Measurements from ENCODE around the gene FCHO2.

FCHO2 gene

GRCh38 chr5:72940082-72940481, 15.8 kb upstream of the FCHO2 start:
- TF ChIP-seq FOXM1 (IDR thresholded peaks at IDR 0.05; ENCODE audit: borderline replicate concordance, low read depth) (no peak), NFIC (IDR thresholded peaks at IDR 0.05) (no peak), CEBPB (IDR thresholded peaks at IDR 0.05) (no peak), TAF1 (IDR thresholded peaks at IDR 0.05; ENCODE audit: low read depth) (no peak), ZBTB7A (IDR thresholded peaks at IDR 0.05; ENCODE audit: low read depth) (no peak), RAD21 (IDR thresholded peaks at IDR 0.05; ENCODE audit: low read depth) (no peak), TEAD4 (IDR thresholded peaks at IDR 0.05) (no peak), EP300 (IDR thresholded peaks at IDR 0.05; ENCODE audit: borderline replicate concordance) (no peak), MAX (IDR thresholded peaks at IDR 0.05) (no peak), EGR1 (IDR thresholded peaks at IDR 0.05) (no peak), TCF12 (IDR thresholded peaks at IDR 0.05; ENCODE audit: low read depth) (no peak), YY1 (IDR thresholded peaks at IDR 0.05; ENCODE audit: low read depth) (no peak), CREB1 (IDR thresholded peaks at IDR 0.05; ENCODE audit: low read depth) (no peak)
- TF ChIP-seq, protein P1, sequence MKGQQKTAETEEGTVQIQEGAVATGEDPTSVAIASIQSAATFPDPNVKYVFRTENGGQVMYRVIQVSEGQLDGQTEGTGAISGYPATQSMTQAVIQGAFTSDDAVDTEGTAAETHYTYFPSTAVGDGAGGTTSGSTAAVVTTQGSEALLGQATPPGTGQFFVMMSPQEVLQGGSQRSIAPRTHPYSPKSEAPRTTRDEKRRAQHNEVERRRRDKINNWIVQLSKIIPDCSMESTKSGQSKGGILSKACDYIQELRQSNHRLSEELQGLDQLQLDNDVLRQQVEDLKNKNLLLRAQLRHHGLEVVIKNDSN (IDR thresholded peaks at IDR 0.05), result no peak
- TF ChIP-seq, protein P2, sequence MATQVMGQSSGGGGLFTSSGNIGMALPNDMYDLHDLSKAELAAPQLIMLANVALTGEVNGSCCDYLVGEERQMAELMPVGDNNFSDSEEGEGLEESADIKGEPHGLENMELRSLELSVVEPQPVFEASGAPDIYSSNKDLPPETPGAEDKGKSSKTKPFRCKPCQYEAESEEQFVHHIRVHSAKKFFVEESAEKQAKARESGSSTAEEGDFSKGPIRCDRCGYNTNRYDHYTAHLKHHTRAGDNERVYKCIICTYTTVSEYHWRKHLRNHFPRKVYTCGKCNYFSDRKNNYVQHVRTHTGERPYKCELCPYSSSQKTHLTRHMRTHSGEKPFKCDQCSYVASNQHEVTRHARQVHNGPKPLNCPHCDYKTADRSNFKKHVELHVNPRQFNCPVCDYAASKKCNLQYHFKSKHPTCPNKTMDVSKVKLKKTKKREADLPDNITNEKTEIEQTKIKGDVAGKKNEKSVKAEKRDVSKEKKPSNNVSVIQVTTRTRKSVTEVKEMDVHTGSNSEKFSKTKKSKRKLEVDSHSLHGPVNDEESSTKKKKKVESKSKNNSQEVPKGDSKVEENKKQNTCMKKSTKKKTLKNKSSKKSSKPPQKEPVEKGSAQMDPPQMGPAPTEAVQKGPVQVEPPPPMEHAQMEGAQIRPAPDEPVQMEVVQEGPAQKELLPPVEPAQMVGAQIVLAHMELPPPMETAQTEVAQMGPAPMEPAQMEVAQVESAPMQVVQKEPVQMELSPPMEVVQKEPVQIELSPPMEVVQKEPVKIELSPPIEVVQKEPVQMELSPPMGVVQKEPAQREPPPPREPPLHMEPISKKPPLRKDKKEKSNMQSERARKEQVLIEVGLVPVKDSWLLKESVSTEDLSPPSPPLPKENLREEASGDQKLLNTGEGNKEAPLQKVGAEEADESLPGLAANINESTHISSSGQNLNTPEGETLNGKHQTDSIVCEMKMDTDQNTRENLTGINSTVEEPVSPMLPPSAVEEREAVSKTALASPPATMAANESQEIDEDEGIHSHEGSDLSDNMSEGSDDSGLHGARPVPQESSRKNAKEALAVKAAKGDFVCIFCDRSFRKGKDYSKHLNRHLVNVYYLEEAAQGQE (IDR thresholded peaks at IDR 0.05; ENCODE audit: low read depth), result no peak

- no peak for TF ChIP-seq CEBPB (IDR thresholded peaks at IDR 0.05)
- no peak for TF ChIP-seq CREB1 (IDR thresholded peaks at IDR 0.05; ENCODE audit: low read depth)
- no peak for TF ChIP-seq EP300 (IDR thresholded peaks at IDR 0.05; ENCODE audit: borderline replicate concordance)
- TF ChIP-seq, protein P1 (IDR thresholded peaks at IDR 0.05), result no peak
- no peak for TF ChIP-seq TEAD4 (IDR thresholded peaks at IDR 0.05)
- no peak for TF ChIP-seq RAD21 (IDR thresholded peaks at IDR 0.05; ENCODE audit: low read depth)
- TF ChIP-seq, protein P2 (IDR thresholded peaks at IDR 0.05; ENCODE audit: low read depth), result no peak
- TF ChIP-seq TCF12 (IDR thresholded peaks at IDR 0.05; ENCODE audit: low read depth), result no peak
- no peak for TF ChIP-seq MAX (IDR thresholded peaks at IDR 0.05)
- no peak for TF ChIP-seq EGR1 (IDR thresholded peaks at IDR 0.05)
- no peak for TF ChIP-seq ZBTB7A (IDR thresholded peaks at IDR 0.05; ENCODE audit: low read depth)
- TF ChIP-seq FOXM1 (IDR thresholded peaks at IDR 0.05; ENCODE audit: borderline replicate concordance, low read depth), result no peak
- TF ChIP-seq TAF1 (IDR thresholded peaks at IDR 0.05; ENCODE audit: low read depth), result no peak
- TF ChIP-seq NFIC (IDR thresholded peaks at IDR 0.05), result no peak
- no peak for TF ChIP-seq YY1 (IDR thresholded peaks at IDR 0.05; ENCODE audit: low read depth)
These were observed 12.5 kb upstream of the FCHO2 start for GRCh38 chr5:72943307-72943706.

GRCh38 chr5:72947498-72947897, 8.3 kb upstream of the FCHO2 start:
- TF ChIP-seq RAD21 (IDR thresholded peaks at IDR 0.05; ENCODE audit: low read depth) (no peak), TCF12 (IDR thresholded peaks at IDR 0.05; ENCODE audit: low read depth) (no peak), ZBTB7A (IDR thresholded peaks at IDR 0.05; ENCODE audit: low read depth) (no peak), NFIC (IDR thresholded peaks at IDR 0.05) (no peak), YY1 (IDR thresholded peaks at IDR 0.05; ENCODE audit: low read depth) (no peak), TAF1 (IDR thresholded peaks at IDR 0.05; ENCODE audit: low read depth) (no peak), EP300 (IDR thresholded peaks at IDR 0.05; ENCODE audit: borderline replicate concordance) (no peak), TEAD4 (IDR thresholded peaks at IDR 0.05) (no peak), CEBPB (IDR thresholded peaks at IDR 0.05) (no peak), EGR1 (IDR thresholded peaks at IDR 0.05) (no peak), FOXM1 (IDR thresholded peaks at IDR 0.05; ENCODE audit: borderline replicate concordance, low read depth) (no peak), CREB1 (IDR thresholded peaks at IDR 0.05; ENCODE audit: low read depth) (no peak), MAX (IDR thresholded peaks at IDR 0.05) (no peak)
- TF ChIP-seq, protein P2 (IDR thresholded peaks at IDR 0.05; ENCODE audit: low read depth), result no peak
- TF ChIP-seq, protein P1 (IDR thresholded peaks at IDR 0.05), result no peak

Data from Ishikawa (cell line).